Activated B cell treated with CpG ODN at 0.5 μM for 24 hours (primary cell): Measurements from ENCODE around the gene VTI1A. TPM values are rescaled to one million over a fixed set of nuclear protein-coding genes. Genes with fewer than 3 reads are reported as not detected.

Experiments used
- ATAC-seq: fragments of 200-7000 bp; cut with Tn5 transposase; one replicate; pipeline ENCODE4 v1.10.0; 2021; ENCODE audit warnings: low read depth, mild to moderate bottlenecking, moderate library complexity
- CTCF ChIA-PET: fragments of 350-600 bp; sonication (Branson Sonifier 250); formaldehyde crosslinking; loops from one replicate; lab custom pipeline; 2021; ENCODE audit warnings: antibody characterized with exemption; lab: Charles Lee
- POLR2A ChIA-PET: fragments of 350-600 bp; sonication (Branson Sonifier 250); formaldehyde crosslinking; loops from one replicate; lab custom pipeline; 2021; ENCODE audit warnings: antibody characterized with exemption; lab: Charles Lee
- DNase-seq: peaks from one replicate; pipeline ENCODE4 v3.0.0; 2022
- H3K27ac Mint-ChIP-seq: one replicate; pipeline ENCODE4 v1.8.0; 2020; ENCODE audit warnings: mixed read lengths
- H3K27me3 Mint-ChIP-seq: one replicate; pipeline ENCODE4 v1.8.0; 2021; ENCODE audit warnings: mixed read lengths
- H3K36me3 Mint-ChIP-seq: one replicate; pipeline ENCODE4 v1.8.0; 2021; ENCODE audit warnings: low read depth, mixed read lengths
- H3K4me1 Mint-ChIP-seq: one replicate; pipeline ENCODE4 v1.8.0; 2021; ENCODE audit warnings: mixed read lengths
- H3K4me3 Mint-ChIP-seq: one replicate; pipeline ENCODE4 v1.8.0; 2020; ENCODE audit warnings: mild to moderate bottlenecking, mixed read lengths
- H3K9me3 Mint-ChIP-seq: one replicate; pipeline ENCODE4 v1.8.0; 2020; ENCODE audit warnings: mixed read lengths
- intact Hi-C: fragments of 100-400 bp; cut with micrococcal nuclease; formaldehyde crosslinking; loops from one replicate; pipeline ENCODE4 v1.15.1; 2024
- total RNA-seq: library from RNA; stranded (reverse); gene quantifications from 2 replicates; pipeline ENCODE4 v1.2.3, GENCODE V29; 2022
- TF ChIP-seq, protein P1 (sequence below): fragments of 200-600 bp; IDR thresholded peaks from one replicate; pipeline ENCODE4 v1.8.0; 2022; ENCODE audit warnings: antibody characterized with exemption, mild to moderate bottlenecking

VTI1A gene
- total RNA-seq, 1 donor from 2014 or later, result 74.0 TPM

DNA sequence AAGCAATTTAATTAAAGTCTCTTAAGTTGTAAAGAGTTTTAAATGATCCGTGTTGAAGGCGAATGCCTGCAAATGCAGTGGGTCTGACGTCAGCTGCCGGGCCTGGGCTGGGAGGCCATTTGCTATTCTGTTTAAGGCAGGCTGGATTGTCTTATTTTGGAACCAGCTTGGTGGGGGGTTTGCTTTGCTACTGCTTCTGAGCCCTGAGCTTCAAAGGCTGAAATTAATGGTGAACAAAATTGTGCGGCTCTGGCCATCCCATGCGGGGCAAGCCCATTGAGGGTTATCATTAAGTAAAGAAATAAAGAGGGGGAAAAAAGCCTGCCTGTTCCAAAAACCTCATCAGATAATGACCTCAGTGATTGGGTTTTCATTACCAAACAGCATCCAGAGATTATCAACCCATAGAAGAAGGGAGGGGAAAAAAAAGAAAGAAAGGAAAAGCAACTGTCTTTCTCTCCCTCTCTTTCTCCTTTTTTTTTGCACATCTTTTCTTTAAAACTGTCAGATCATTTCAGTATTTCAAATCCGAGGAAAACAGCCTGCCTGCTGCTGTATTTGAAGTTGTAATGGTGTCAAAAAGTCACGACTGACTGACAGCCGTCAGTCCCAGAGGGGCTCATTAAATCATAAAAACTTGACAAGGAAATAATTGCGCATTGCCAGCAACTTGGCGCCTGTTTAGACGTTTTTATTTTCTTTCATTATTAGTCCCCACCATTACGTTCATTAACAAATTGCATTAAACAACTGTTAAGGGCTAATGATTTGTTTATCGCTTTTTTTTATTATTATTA, 371.2 kb downstream of the VTI1A start:
- ChIA-PET POLR2A (no interaction called here), CTCF (no interaction called here)
- peaks cover 48% of the 10 kb centered on the region for H3K36me3 Mint-ChIP-seq
- TF ChIP-seq, protein P1, sequence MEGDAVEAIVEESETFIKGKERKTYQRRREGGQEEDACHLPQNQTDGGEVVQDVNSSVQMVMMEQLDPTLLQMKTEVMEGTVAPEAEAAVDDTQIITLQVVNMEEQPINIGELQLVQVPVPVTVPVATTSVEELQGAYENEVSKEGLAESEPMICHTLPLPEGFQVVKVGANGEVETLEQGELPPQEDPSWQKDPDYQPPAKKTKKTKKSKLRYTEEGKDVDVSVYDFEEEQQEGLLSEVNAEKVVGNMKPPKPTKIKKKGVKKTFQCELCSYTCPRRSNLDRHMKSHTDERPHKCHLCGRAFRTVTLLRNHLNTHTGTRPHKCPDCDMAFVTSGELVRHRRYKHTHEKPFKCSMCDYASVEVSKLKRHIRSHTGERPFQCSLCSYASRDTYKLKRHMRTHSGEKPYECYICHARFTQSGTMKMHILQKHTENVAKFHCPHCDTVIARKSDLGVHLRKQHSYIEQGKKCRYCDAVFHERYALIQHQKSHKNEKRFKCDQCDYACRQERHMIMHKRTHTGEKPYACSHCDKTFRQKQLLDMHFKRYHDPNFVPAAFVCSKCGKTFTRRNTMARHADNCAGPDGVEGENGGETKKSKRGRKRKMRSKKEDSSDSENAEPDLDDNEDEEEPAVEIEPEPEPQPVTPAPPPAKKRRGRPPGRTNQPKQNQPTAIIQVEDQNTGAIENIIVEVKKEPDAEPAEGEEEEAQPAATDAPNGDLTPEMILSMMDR, result no peak
- H3K27me3 Mint-ChIP-seq, result no peaks in the 10 kb centered on the region
- H3K9me3 Mint-ChIP-seq, result no peaks in the 10 kb centered on the region
- intact Hi-C loops, result no loop called here
- H3K4me3 Mint-ChIP-seq, result no peak overlapping the region
- DNase-seq (no peak), ATAC-seq (no peak)
- no peak overlapping the region for H3K27ac Mint-ChIP-seq
- no peaks in the 10 kb centered on the region for H3K4me1 Mint-ChIP-seq

DNA sequence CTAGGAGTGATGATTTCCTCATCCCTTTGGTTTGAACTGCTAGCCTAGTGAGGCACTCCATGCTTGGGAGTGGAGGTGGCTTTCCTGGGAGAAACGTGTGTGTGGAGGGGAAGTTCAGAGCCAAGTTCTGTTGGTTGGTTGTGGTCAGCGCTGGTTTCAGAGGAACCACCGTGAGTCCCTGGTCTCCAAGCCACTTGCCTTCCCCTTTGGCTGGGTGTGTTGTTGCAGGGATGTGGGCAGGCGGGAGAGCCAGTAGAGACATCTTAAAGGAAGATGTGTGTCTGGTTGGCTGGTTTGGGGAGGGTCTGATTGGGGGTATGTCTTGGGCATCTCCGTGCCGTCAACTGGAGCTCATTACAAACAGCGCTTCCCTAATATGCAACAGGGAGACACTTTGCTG, 372.2 kb downstream of the VTI1A start:
- H3K36me3 Mint-ChIP-seq, result peaks cover 40% of the 10 kb centered on the region
- DNase-seq (no peak), ATAC-seq (no peak)
- no peaks in the 10 kb centered on the region for H3K4me1 Mint-ChIP-seq
- H3K9me3 Mint-ChIP-seq, result no peaks in the 10 kb centered on the region
- ChIA-PET CTCF (no interaction called here), POLR2A (no interaction called here)
- H3K27ac Mint-ChIP-seq, result no peak overlapping the region
- TF ChIP-seq, protein P1, result no peak
- intact Hi-C loops, result no loop called here
- H3K27me3 Mint-ChIP-seq, result no peaks in the 10 kb centered on the region
- H3K4me3 Mint-ChIP-seq, result no peak overlapping the region

DNA sequence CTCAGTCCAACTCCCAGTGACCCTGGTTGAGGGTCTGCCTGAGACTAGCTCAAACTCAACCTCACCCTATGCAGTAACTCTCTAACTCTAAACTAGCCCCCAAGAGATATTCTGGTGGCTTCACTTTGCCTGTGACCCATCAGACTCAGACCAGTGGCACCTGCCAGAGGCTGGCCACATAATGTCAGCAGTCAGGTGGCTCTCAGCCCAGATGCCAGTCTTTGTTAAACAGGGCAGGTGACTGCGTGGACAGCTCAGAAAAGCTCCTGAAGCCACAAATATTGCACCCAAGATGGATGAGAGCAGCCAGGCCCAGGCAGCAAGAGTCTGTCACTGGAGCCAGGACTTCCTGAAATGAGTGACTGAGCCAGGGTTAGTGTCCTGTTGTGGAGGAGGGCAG, 373.3 kb downstream of the VTI1A start:
- ChIA-PET CTCF (no interaction called here), POLR2A (no interaction called here)
- intact Hi-C loops, result no loop called here
- no peak overlapping the region for H3K27ac Mint-ChIP-seq
- TF ChIP-seq, protein P1, result no peak
- H3K36me3 Mint-ChIP-seq, result peaks cover 34% of the 10 kb centered on the region
- H3K9me3 Mint-ChIP-seq, result no peaks in the 10 kb centered on the region
- DNase-seq (no peak), ATAC-seq (no peak)
- H3K27me3 Mint-ChIP-seq, result no peaks in the 10 kb centered on the region
- H3K4me3 Mint-ChIP-seq, result no peak overlapping the region
- H3K4me1 Mint-ChIP-seq, result no peaks in the 10 kb centered on the region

DNA sequence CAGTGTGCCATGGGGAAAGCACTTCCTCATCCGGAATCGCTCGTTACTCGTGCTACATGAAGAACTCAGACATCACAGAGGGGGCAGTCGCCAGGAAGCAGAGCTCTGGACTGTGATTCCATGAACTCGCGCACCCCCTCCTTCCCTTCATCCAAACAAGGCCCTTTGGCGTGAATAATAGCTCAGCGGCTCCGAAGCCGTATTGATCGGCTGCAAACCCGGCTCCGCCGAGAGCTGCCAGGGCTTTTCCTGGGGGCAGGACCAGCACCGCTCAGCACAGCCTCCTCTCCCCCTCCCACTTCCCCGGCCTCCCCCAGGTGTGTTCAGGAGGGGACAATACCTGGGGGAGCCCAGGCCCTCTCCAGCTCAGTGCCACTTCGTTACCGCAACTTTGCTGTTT, 374.0 kb downstream of the VTI1A start:
- intact Hi-C loops, result no loop called here
- Mint-ChIP-seq H3K27me3 (no peaks in the 10 kb centered on the region), H3K36me3 (peaks cover 28% of the 10 kb centered on the region), H3K4me3 (no peak overlapping the region), H3K9me3 (no peaks in the 10 kb centered on the region), H3K4me1 (no peaks in the 10 kb centered on the region), H3K27ac (no peak overlapping the region)
- ATAC-seq, result no peak
- ChIA-PET CTCF (no interaction called here), POLR2A (no interaction called here)
- no peak for DNase-seq
- TF ChIP-seq, protein P1, result no peak

DNA sequence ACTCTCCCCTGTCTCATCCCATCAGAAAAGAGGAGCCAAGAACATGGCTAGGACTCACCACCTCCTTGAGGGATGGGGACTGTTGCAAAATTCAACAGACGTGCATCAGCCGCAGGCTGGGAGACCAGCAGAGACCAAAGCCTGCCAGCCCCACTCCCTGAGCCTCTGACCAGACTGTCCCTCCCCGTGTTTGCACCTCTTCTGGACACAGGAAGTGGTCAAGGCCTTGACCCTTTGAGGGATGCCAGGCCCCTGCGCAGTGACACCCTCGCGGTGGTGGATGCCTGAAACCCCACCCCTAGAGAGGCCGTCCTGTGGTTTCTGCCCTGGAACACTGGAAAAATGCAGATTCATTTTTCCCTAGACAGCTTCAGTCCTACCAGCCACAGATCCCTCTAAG, 374.6 kb downstream of the VTI1A start:
- Mint-ChIP-seq H3K27me3 (no peaks in the 10 kb centered on the region), H3K36me3 (peaks cover 23% of the 10 kb centered on the region), H3K9me3 (no peaks in the 10 kb centered on the region), H3K4me1 (no peaks in the 10 kb centered on the region), H3K27ac (no peak overlapping the region), H3K4me3 (no peak overlapping the region)
- TF ChIP-seq, protein P1, result no peak
- intact Hi-C loops, result no loop called here
- no peak for DNase-seq
- CTCF ChIA-PET, result no interaction called here
- POLR2A ChIA-PET, result no interaction called here
- no peak for ATAC-seq
